ENCODE measurements around the gene IFNLR1. TPM values are rescaled to one million over a fixed set of nuclear protein-coding genes. Genes with fewer than 3 reads are reported as not detected.

The IFNLR1 gene
- total RNA-seq, 1 donor from 2014 or later: 4.0 TPM

GRCh38 chr1:24175033-24175755, 11.9 kb downstream of the IFNLR1 start:
- DNase-seq (ENCODE audit: low read depth): no peak

GRCh38 chr1:24173638-24174575, 13.2 kb downstream of the IFNLR1 start:
- DNase-seq (ENCODE audit: low read depth): no peak

GRCh38 chr1:24172598-24172997, 14.5 kb downstream of the IFNLR1 start:
- DNase-seq (ENCODE audit: low read depth): no peak

- DNase-seq (ENCODE audit: low read depth): no peak
Measured at GRCh38 chr1:24169286-24169685, 17.8 kb downstream of the IFNLR1 start.

GRCh38 chr1:24168245-24168644, 18.8 kb downstream of the IFNLR1 start:
- DNase-seq (ENCODE audit: low read depth): no peak

- DNase-seq (ENCODE audit: low read depth): no peak
Measured at GRCh38 chr1:24167008-24167407, 20.1 kb downstream of the IFNLR1 start.

- no peak for DNase-seq (ENCODE audit: low read depth)
Measured at GRCh38 chr1:24165500-24165899, 21.6 kb downstream of the IFNLR1 start.

- DNase-seq (ENCODE audit: low read depth): no peak
Measured at GRCh38 chr1:24164004-24164403, 23.1 kb downstream of the IFNLR1 start.

GRCh38 chr1:24162201-24162600, 24.9 kb downstream of the IFNLR1 start:
- no peak for DNase-seq (ENCODE audit: low read depth)

GRCh38 chr1:24161270-24161669, 25.8 kb downstream of the IFNLR1 start:
- no peak for DNase-seq (ENCODE audit: low read depth)

GRCh38 chr1:24159366-24159765, 27.7 kb downstream of the IFNLR1 start:
- DNase-seq (ENCODE audit: low read depth): no peak

GRCh38 chr1:24157918-24158481, 29.1 kb downstream of the IFNLR1 start:
- DNase-seq (ENCODE audit: low read depth): no peak

- DNase-seq (ENCODE audit: low read depth): no peak
Measured at GRCh38 chr1:24156542-24157260, 30.4 kb downstream of the IFNLR1 start.

- DNase-seq (ENCODE audit: low read depth): no peak
Measured at GRCh38 chr1:24155011-24155782, 31.9 kb downstream of the IFNLR1 start.

- no peak for DNase-seq (ENCODE audit: low read depth)
Measured at GRCh38 chr1:24154215-24154614, 32.9 kb downstream of the IFNLR1 start.

GRCh38 chr1:24152631-24153494, 34.2 kb downstream of the IFNLR1 start:
- DNase-seq (ENCODE audit: low read depth): no peak

GRCh38 chr1:24151175-24151533, 35.9 kb downstream of the IFNLR1 start:
- no peak for DNase-seq (ENCODE audit: low read depth)

- peak; percentile 69 for DNase-seq (ENCODE audit: low read depth)
Measured at GRCh38 chr1:24150234-24151174, 36.6 kb downstream of the IFNLR1 start.

- DNase-seq (ENCODE audit: low read depth): peak; percentile 25
Measured at GRCh38 chr1:24149866-24150233, 37.2 kb downstream of the IFNLR1 start.
